HG03108 (cell line): ENCODE results near the gene ATXN7.

Experiments used
- ATAC-seq: cut with Tn5 transposase; IDR thresholded peaks from one replicate; pipeline ENCODE4 v1.9.1; 2021; ENCODE audit warnings: moderate library complexity; ENCODE audit not compliant: unreplicated experiment

The ATXN7 gene

GRCh38 chr3:64016941-64017620 is 153.4 kb downstream of the ATXN7 start:
- ATAC-seq, result no peak

- ATAC-seq, result no peak
Measured at GRCh38 chr3:64019271-64019670, 155.6 kb downstream of the ATXN7 start.

- no peak for ATAC-seq
Measured at GRCh38 chr3:64019879-64020278, 156.2 kb downstream of the ATXN7 start.

GRCh38 chr3:64021922-64022321 is 158.3 kb downstream of the ATXN7 start:
- ATAC-seq, result no peak

GRCh38 chr3:64022451-64023186 is 159.0 kb downstream of the ATXN7 start:
- ATAC-seq, result no peak

- peak; percentile 95 for ATAC-seq
Measured at GRCh38 chr3:64023187-64023860, 159.7 kb downstream of the ATXN7 start, which contains the start of gene PSMD6. Gene PSMD6 (minus strand): TSS chr3:64023494. CDS start chr3:64023419, 75 bp downstream.

DNA sequence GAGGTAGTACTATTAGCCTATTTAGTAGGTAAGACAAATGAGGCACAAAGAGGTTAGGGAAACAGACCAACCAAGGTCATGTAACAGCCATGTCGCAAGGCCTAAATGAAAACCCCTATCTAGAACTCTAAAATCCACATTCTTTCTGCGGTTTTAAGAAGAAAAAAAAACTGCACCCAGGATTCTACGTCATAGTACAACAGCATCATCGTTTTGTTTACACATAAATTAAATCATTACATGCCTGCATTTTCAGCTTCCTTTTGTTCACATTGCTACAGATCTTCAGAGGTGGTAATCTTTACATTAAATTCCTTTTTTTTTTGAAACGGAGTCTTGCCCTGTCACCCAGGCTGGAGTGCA is 160.2 kb downstream of the ATXN7 start:
- no peak for ATAC-seq

DNA sequence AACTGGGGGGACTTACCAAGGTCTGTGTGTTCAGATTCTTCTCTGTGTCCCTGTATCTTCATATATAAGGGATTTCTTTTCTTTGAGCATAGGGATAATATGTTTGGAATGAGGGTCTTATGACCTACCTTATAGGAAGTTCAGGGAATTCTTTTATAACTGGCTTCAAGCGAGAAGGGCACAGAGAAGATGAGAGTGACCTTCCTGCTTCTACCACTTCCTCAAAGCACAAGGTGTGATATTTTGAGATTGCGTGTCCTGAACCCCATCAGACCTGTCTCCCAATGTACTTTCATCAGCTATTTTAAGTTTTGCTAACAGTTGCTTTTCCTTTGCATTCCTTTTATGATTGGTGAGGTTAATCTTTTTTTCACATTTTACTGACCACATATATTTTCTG is 162.7 kb downstream of the ATXN7 start:
- ATAC-seq, result no peak

DNA sequence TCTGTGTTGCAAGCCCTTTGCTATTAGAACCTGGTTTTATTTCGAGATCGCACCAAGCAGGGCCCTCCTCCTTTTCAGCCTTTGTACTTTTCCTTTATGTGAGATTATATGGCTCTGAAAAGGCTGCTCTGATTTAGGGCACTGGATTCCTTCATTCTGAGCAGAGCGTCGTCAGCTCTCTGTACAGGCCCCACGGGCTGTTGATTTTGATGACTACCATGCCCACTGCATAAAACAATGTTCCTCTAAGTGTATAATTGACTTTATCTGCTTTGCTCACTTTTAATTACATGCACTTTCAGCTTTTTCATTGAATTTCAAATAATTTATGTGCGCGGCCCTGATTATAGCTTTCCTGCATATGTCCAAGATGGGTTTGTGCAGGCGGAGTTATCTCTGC is 164.0 kb downstream of the ATXN7 start:
- no peak for ATAC-seq

DNA sequence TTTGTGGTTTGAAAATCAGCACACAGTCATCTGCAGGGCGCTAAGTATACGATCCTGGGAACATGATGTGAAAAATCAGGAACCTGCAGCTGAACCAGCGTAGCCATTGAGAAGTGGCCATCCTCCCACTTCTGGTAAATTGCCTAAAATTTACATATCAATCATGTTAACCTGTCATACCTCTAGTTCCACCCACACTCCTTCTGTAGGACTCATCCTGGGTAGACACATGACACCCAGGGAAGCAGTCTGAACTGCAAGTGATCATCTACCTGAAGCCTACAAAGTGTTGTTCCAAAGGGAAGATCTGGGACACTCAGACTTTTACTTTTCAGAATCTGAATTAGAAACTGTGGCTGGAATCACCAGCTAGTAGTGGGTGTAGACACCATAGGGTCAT is 165.1 kb downstream of the ATXN7 start:
- no peak for ATAC-seq

GRCh38 chr3:64029287-64029686 is 165.6 kb downstream of the ATXN7 start:
- ATAC-seq, result no peak

GRCh38 chr3:64030741-64031140 is 167.1 kb downstream of the ATXN7 start:
- peak; percentile 86 for ATAC-seq

- ATAC-seq, result no peak
Measured at GRCh38 chr3:64031540-64032508, 168.2 kb downstream of the ATXN7 start.

- ATAC-seq, result no peak
Measured at GRCh38 chr3:64033069-64033468, 169.4 kb downstream of the ATXN7 start.

GRCh38 chr3:64037084-64037483 is 173.4 kb downstream of the ATXN7 start:
- no peak for ATAC-seq

GRCh38 chr3:64038253-64038767 is 174.6 kb downstream of the ATXN7 start:
- ATAC-seq, result no peak

- no peak for ATAC-seq
Measured at GRCh38 chr3:64039332-64039731, 175.7 kb downstream of the ATXN7 start.

- no peak for ATAC-seq
Measured at GRCh38 chr3:64039981-64040733, 176.5 kb downstream of the ATXN7 start.

- ATAC-seq, result no peak
Measured at GRCh38 chr3:64042952-64043351, 179.3 kb downstream of the ATXN7 start.

GRCh38 chr3:64046592-64046991 is 182.9 kb downstream of the ATXN7 start:
- ATAC-seq, result no peak
